Endothelial cell (in vitro differentiated cells): ENCODE measurements around the gene TECPR1. TPM values are rescaled to one million over a fixed set of nuclear protein-coding genes. Genes with fewer than 3 reads are reported as not detected.
A peak's percentile ranks its signal among the peaks of the same experiment; 100 is the strongest.

Experiments
- DNase-seq: peaks from one replicate; pipeline ENCODE4 v3.0.0; 2021; ENCODE audit warnings: low spot score
- H3K27ac Mint-ChIP-seq: one replicate; pipeline ENCODE4 v1.8.0; 2021; ENCODE audit warnings: mixed read lengths, inconsistent platforms; ENCODE audit not compliant: unreplicated experiment
- H3K27me3 Mint-ChIP-seq: one replicate; pipeline ENCODE4 v1.8.0; 2021; ENCODE audit warnings: mild to moderate bottlenecking, moderate library complexity, mixed read lengths, inconsistent platforms; ENCODE audit not compliant: unreplicated experiment
- H3K36me3 Mint-ChIP-seq: one replicate; pipeline ENCODE4 v1.8.0; 2021; ENCODE audit warnings: mild to moderate bottlenecking, low read depth, mixed read lengths, inconsistent platforms; ENCODE audit not compliant: unreplicated experiment
- H3K4me1 Mint-ChIP-seq: one replicate; pipeline ENCODE4 v1.8.0; 2021; ENCODE audit warnings: mild to moderate bottlenecking, mixed read lengths, inconsistent platforms; ENCODE audit not compliant: unreplicated experiment
- H3K4me3 Mint-ChIP-seq: one replicate; pipeline ENCODE4 v1.8.0; 2021; ENCODE audit warnings: mild to moderate bottlenecking, mixed read lengths, inconsistent platforms; ENCODE audit not compliant: unreplicated experiment
- H3K9me3 Mint-ChIP-seq: one replicate; pipeline ENCODE4 v1.8.0; 2021; ENCODE audit warnings: mixed read lengths, inconsistent platforms; ENCODE audit not compliant: unreplicated experiment
- total RNA-seq: library from RNA; stranded (reverse); fragmentation: NEBNext Ultra II Directional; extraction: Animal tissue kit (Norgen Biotek cat#: 25700); gene quantifications from one replicate; pipeline ENCODE4 v1.2.1, GENCODE V29; 2021; ENCODE audit not compliant: unreplicated experiment
- TF ChIP-seq, protein P1 (sequence below): fragments of 200-600 bp; sonication (generic); IDR thresholded peaks from one replicate; pipeline ENCODE4 v1.5.0; 2021; ENCODE audit warnings: antibody characterized with exemption; ENCODE audit not compliant: unreplicated experiment

Gene TECPR1
- total RNA-seq, 1 donor from 2014 or later: 129 TPM

DNA sequence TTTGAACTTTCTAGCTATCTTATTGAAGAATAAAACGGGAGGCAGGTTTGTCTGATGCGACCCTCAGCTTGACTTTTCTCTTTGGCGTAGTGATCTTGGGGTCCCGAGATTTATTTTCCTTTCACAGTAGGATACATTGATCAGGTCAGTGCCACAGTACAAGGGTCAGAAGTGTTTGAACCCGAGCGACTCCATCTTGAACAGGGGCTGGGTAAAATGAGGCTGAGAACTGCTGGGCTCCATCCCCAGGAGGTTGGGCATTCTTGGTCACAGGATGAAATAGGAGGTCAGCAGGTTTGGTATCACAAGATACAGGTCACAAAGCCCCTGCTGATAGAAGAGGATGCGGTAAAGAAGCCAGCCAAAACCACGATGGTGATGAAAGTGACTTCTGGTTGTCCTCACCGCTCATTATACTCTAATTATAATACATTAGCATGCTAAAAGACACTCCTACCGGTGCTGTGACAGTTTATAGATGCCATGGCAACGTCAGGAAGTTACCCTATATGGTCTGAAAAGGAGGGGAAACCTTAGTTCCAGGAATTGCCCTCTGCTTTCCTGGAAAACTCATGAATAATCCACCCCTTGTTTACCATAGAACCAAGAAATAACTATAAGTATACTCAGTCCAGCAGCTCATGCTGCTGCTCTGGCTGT is 3.0 kb upstream of the TECPR1 start:
- peaks cover under 1% of the 10 kb centered on the region for H3K27me3 Mint-ChIP-seq
- no peaks in the 10 kb centered on the region for H3K9me3 Mint-ChIP-seq
- H3K27ac Mint-ChIP-seq: peak overlapping the region; percentile 18
- no peak for DNase-seq
- peaks cover 15% of the 10 kb centered on the region for H3K4me1 Mint-ChIP-seq
- H3K4me3 Mint-ChIP-seq: no peak overlapping the region
- TF ChIP-seq, protein P1, sequence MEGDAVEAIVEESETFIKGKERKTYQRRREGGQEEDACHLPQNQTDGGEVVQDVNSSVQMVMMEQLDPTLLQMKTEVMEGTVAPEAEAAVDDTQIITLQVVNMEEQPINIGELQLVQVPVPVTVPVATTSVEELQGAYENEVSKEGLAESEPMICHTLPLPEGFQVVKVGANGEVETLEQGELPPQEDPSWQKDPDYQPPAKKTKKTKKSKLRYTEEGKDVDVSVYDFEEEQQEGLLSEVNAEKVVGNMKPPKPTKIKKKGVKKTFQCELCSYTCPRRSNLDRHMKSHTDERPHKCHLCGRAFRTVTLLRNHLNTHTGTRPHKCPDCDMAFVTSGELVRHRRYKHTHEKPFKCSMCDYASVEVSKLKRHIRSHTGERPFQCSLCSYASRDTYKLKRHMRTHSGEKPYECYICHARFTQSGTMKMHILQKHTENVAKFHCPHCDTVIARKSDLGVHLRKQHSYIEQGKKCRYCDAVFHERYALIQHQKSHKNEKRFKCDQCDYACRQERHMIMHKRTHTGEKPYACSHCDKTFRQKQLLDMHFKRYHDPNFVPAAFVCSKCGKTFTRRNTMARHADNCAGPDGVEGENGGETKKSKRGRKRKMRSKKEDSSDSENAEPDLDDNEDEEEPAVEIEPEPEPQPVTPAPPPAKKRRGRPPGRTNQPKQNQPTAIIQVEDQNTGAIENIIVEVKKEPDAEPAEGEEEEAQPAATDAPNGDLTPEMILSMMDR: no peak
- H3K36me3 Mint-ChIP-seq: peaks cover 12% of the 10 kb centered on the region

DNA sequence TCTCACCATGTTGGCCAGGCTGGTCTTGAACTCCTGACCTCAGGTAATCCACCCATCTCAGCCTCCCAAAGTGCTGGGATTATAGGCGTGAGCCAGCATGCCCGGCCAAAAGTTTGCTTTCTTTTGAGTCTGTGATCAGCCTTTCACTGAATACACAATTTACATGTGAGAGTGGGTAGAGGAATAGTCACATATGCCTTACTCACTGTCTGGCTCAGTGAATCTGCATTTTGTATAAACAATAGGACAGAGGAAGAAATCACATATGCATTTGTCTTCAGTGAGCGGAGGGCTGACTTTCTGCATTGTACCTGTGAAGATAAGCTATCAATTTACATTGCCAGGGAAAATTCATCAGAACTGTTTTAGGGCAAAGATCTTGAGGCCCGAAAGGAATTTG is 2.5 kb upstream of the TECPR1 start:
- peaks cover 21% of the 10 kb centered on the region for H3K4me1 Mint-ChIP-seq
- no peak overlapping the region for H3K4me3 Mint-ChIP-seq
- H3K27me3 Mint-ChIP-seq: peaks cover 4% of the 10 kb centered on the region
- no peaks in the 10 kb centered on the region for H3K9me3 Mint-ChIP-seq
- no peak overlapping the region for H3K27ac Mint-ChIP-seq
- DNase-seq: no peak
- H3K36me3 Mint-ChIP-seq: peaks cover 12% of the 10 kb centered on the region
- TF ChIP-seq, protein P1: no peak

GRCh38 chr7:98252425-98253054 is 508 bp upstream of the TECPR1 start:
- peaks cover 17% of the 10 kb centered on the region for H3K36me3 Mint-ChIP-seq
- TF ChIP-seq, protein P1: no peak
- peak overlapping the region; percentile 57 for H3K27ac Mint-ChIP-seq
- H3K9me3 Mint-ChIP-seq: no peaks in the 10 kb centered on the region
- DNase-seq: no peak
- peak overlapping the region; percentile 94 for H3K4me3 Mint-ChIP-seq
- H3K4me1 Mint-ChIP-seq: peaks cover 33% of the 10 kb centered on the region
- H3K27me3 Mint-ChIP-seq: peaks cover 8% of the 10 kb centered on the region

- H3K9me3 Mint-ChIP-seq: no peaks in the 10 kb centered on the region
- peaks cover 38% of the 10 kb centered on the region for H3K4me1 Mint-ChIP-seq
- peaks cover 16% of the 10 kb centered on the region for H3K36me3 Mint-ChIP-seq
- H3K27me3 Mint-ChIP-seq: peaks cover 10% of the 10 kb centered on the region
- TF ChIP-seq, protein P1: no peak
- H3K27ac Mint-ChIP-seq: peak overlapping the region; percentile 97
- H3K4me3 Mint-ChIP-seq: peak overlapping the region; percentile 94
- no peak for DNase-seq
Observed at GRCh38 chr7:98251231-98251600, 816 bp downstream of the TECPR1 start.

DNA sequence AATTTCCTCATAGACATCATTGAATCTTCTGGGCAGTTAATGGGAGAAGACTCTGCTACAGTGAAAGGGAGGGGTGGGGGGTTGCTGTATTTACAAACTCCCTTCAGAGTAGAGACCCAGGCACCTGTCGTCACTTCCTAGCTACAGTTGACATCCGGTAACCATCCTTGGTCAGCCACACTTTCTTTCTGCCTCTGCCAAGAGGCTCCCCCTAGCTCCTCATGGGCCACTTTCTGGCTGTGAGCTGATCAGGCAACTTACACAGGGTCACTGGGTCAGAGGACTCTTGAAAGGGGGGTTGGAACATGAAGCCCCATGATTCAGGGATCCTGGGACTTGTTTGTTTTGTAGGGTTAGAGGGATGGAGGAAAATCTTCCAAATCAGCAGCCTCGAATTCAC is 1.2 kb downstream of the TECPR1 start:
- TF ChIP-seq, protein P1: no peak
- Mint-ChIP-seq H3K27ac (peak overlapping the region; percentile 97), H3K4me3 (peak overlapping the region; percentile 94), H3K9me3 (no peaks in the 10 kb centered on the region), H3K36me3 (peaks cover 16% of the 10 kb centered on the region), H3K27me3 (peaks cover 10% of the 10 kb centered on the region), H3K4me1 (peaks cover 40% of the 10 kb centered on the region)
- DNase-seq: peak; percentile 39
